GM19468 (cell line): ENCODE data around the gene COL18A1.

Experiments
- ATAC-seq: cut with Tn5 transposase; IDR thresholded peaks from one replicate; pipeline ENCODE4 v1.9.1; 2021; ENCODE audit warnings: mild to moderate bottlenecking, moderate library complexity, moderate number of reproducible peaks; ENCODE audit not compliant: unreplicated experiment; ENCODE audit errors: extremely low read depth

The COL18A1 gene

GRCh38 chr21:45485686-45486442, 80.9 kb downstream of the COL18A1 start:
- ATAC-seq, result no peak

DNA sequence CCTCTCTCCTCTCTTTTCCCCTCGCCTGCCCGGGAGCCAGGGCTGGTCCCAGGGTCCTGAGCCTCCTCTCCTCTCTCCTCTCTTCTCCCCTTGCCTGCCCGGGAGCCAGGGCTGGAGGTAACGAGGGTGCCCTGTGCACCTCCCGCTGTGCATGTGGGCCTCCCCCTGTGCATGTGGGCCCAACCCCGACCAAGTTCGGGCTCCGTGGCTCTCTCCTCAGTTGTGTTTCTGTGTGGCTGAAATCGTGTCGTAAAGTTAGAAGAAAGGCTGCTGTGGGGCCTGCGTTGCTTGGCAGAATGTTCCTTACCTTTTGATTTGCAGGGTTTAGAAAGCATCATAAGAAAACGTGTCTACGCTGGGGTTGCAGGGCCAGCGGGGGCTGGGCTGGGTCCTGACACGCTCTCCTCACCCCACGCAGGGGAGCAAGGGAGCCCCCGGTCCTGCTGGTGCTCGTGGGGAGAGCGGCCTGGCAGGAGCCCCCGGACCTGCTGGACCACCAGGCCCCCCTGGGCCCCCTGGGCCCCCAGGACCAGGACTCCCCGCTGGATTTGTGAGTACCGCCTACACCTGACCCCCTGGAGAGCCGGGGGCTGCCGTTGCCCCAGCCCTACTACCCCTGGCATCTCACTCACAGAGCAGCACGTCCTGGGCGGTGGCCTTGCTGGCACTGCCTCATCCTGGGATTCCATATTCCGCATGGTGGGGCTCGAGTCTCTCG, 81.6 kb downstream of the COL18A1 start:
- no peak for ATAC-seq

DNA sequence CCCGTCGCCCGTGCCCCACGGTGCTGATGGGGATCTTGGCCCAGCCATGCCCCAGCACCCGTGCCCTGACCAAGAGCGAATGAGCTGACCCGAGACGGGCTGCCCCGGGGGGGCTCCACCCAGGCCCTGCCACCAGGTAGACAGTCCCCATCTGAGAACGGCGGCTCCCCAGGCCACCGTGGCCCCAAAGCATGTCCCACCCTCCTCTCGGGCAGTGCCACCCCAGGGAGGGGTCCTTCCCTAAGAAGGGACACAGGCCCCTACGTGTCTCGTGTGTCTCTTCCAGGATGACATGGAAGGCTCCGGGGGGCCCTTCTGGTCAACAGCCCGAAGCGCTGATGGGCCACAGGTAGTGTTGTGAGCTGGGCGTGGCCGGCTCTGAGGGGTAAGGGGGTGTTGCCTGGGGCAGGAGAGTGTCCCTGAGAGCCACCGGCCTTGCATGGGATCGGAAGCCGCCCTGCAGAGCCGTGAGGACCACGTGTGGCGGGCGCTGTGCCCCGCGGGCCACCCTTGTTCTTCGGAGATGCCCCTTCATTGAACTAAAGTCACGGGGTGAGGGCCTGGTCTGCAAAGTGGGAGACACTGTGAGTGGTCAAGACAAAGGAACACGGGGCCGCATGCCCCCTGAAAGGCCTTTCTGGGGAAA, 82.3 kb downstream of the COL18A1 start:
- no peak for ATAC-seq

GRCh38 chr21:45487891-45488600, 83.1 kb downstream of the COL18A1 start:
- ATAC-seq, result no peak

DNA sequence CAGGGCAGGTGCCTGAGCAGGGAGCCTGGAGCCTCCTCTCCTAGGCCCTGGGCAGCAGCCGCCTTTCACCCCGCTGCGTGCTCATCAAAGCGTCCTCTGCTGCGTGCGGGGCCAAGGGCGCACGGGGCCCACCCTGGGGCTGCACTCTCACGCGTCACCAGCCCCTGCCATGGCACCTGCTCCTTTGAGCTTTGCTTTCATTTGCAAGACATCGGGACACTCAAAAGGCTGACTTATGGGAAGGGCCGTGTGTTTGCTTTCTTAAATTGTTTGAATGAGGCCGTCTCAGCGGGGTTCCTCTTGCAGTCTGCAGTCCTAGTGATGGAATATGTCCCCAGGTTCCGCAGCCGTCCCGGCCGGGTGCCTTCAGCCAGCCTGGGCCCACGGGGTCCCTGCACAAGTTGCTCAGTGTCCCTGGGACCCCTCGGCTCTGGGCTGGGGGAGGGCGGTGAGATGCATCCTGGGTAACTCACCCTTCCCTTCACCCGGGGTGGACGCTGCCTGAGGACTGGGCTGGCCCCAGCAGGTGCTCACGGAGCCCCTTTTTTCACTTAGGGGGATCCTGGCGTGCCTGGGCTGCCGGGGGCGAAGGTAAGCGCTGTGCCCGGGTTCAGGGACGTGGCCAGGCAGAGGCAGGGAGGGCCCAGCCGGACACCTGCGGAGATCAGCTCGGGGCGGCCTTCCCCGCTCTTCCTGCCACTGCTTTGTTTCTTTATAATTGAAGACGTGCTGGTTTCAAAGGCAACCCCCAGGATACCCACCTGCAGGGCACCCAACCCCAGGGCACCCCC, 84.2 kb downstream of the COL18A1 start:
- no peak for ATAC-seq

GRCh38 chr21:45489722-45489982, 84.7 kb downstream of the COL18A1 start:
- ATAC-seq, result no peak

DNA sequence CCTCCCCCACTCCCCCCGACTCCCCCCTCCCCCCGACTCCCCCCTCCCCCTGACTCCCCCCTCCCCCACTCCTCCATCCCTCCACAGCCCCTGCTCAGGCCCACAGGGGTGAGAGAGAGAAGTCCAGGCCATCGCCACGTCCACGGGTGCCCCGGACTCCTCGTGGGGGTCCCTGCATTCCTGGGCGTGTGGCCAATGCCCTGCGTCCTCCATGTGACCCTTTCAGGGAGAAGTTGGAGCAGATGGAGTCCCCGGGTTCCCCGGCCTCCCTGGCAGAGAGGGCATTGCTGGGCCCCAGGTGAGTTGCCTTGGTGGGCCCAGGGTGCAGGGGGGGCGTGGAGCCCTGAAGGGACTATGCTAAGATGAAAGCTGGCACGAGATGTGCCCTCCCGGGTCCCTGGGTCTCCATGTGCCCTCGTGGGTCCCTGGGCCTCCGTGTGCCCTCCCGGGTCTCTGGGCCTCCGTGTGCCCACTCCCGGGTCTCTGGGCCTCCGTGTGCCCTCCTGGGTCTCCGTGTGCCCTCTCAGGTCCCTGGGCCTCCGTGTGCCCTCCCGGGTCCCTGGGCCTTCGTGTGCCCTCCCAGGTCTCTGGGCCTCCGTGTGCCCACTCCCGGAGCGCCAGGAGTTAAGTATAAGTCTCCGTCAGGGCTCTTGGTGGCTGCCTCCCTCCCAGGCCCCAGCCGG, 85.2 kb downstream of the COL18A1 start:
- ATAC-seq, result no peak

- no peak for ATAC-seq
Observed at GRCh38 chr21:45491056-45491455, 86.1 kb downstream of the COL18A1 start.

DNA sequence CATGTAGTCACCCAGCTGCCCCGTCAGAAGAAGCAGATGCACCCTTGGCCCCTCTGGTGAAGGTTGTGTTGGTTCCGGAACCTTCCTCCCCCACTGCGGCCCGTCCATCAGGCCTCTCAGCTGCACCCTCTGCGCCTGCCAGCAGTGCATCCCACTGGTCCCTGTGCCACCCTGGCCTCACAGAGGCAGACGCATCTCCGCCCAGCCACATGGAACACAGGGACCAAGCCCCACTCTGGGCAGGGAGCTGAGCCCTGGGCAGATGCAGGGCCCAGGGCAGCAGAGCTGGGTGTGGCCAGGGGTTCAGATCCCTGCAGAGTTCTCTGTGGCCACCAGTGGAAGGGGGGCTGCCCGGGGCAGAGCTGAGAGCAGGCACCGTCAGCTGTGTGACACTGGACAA, 86.7 kb downstream of the COL18A1 start:
- ATAC-seq, result no peak

DNA sequence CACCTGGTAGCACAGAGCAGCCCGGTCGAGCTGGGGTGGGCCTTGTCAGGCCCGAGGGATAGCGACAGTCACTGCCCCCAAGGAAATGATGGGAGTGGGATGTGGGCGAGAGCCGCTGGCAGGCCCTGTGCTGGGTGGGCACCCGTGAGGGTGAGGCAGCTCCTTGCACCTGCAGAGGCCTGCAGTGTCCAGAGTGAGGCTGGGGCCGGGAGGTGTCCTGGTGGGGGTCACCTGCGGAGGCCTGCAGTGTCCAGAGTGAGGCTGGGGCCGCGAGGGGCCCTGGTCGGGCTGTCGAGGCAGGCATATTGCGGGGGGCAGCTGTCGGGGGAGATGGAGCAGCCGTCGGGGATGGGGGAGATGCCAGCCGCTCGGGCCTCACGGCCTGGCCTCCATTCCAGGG, 87.8 kb downstream of the COL18A1 start:
- no peak for ATAC-seq

DNA sequence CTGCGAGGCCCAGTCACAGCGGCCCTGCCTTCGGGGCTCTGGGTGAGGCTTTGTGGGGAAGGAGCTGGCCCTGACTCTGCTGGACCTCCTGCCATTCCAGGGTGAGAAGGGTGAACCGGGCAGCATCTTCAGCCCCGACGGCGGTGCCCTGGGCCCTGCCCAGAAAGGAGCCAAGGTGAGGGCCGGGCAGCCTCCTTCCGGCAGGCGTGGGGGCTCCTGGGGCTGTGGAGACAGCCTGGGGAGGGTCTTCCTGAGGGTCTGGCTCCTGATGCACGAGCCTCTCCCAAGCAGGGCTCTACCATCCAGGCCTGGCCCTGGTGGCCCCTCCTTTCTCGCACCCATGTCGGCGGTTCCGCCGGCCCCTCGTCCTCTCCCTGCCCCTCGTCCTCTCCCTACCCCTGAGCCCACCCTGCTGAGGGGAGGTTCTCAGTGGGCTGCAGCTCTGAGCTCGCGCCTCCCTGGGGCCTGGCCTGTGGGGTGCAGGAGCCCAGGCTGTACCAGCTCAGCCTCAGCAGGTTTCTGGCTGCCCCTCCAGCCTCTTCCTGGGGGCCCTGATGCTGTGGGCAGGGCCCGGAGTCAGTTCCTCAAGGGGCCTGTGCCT, 88.5 kb downstream of the COL18A1 start:
- ATAC-seq, result no peak

DNA sequence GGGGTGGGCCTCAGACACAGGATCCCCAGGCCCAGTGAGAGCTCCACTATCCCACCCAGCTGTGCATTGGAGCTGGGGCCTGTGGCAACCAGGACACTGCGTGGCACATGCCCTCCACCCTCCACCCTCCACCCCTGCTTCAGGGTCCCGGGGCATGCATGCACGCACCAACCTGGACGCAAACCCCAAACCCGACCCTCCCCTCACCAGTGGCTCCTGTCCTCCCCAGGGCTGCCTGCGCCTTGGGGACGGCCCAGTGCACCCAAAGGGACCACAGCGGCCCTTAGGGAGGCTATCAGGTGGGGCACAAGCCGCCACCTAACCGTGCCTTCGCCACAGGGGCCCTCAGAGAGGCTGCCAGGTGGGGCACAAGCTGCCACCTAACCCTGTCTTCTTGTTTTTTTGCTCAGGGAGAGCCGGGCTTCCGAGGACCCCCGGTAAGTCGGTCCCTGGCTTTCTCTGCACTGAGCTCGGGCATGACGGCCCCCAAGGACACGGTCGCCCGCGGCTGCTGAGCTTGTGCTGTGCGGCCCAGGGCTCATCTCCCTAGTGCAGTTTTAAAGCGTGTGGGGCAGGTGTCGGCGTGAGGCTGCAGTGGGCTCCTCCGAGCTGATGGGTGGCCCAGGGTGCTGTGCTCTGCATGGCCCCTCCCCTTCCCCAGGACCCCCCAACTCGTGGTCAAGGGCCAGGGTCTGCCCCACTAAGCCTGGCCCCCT, 89.3 kb downstream of the COL18A1 start:
- ATAC-seq, result no peak

GRCh38 chr21:45494851-45495680, 90.1 kb downstream of the COL18A1 start:
- ATAC-seq, result no peak

DNA sequence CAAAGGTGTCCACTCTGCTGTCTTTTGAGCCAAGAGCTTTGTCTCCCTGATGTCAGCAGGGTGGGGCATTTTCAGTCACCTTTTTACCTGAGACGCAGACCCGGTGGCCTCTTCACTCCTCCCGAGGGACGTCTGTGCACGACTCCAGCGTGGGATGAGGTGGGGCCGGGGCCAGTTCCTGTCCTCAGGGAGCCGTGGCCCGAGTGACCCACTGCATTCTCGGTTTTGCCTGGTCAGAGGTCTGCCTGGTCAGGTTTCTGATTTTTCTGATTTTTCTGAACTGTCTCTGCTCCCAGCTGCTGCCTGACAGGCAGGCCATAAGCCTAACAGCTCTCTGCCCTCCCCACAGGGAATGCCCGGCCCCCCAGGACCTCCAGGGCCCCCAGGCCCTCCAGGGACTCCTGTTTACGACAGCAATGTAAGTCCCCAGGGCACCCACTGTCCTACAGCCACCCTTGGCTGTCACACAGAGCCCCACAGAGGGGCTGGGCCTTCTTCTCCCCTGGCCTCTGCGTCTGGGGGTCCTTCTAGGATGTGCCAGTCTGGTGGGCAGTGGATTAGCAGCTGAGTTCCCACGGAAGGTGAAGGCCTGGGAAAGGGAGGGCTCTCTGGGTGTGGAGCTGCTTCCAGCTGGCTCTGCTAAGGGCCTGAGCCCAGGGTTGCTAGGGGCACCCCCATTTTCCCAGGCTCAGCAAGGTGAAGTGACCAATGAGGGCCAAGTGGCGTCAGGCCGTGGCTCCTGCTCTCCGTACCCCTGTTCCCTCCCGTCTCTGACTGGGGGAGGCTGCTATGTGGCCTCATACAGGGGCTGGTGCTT, 91.4 kb downstream of the COL18A1 start:
- ATAC-seq, result no peak

- no peak for ATAC-seq
Observed at GRCh38 chr21:45496968-45497845, 92.2 kb downstream of the COL18A1 start.
